Liver (tissue), 9 donors: ENCODE data around the gene IFNA5. TPM values are rescaled to one million over a fixed set of nuclear protein-coding genes. Genes with fewer than 3 reads are reported as not detected.

ENCODE experiments used
- DNase-seq: peaks from one replicate; pipeline ENCODE4 v3.0.0-alpha.2; 2017; ENCODE audit warnings: low spot score
- H3K27ac ChIP-seq, 2 donors: one replicate each; pipeline ENCODE4 v1.7.0; 2013; ENCODE audit warnings: inconsistent platforms in 2 of 2, low read length in 2 of 2, control low read depth in 1 of 2, low read depth in 1 of 2, mild to moderate bottlenecking in 1 of 2
- H3K27me3 ChIP-seq, 4 donors: one replicate each; pipeline versions ENCODE4 v1.6.1 to v1.7.0; 2013; ENCODE audit warnings: low read length in 3 of 4, inconsistent platforms in 1 of 4, mild to moderate bottlenecking in 1 of 4, moderate library complexity in 1 of 4; ENCODE audit not compliant: control insufficient read depth in 4 of 4, insufficient read depth in 4 of 4
- H3K36me3 ChIP-seq, 4 donors: one replicate each; pipeline versions ENCODE4 v1.6.1 to v1.7.0; 2013; ENCODE audit warnings: low read length in 3 of 4, mild to moderate bottlenecking in 3 of 4, low read depth in 1 of 4, moderate library complexity in 1 of 4; ENCODE audit not compliant: control insufficient read depth in 4 of 4, insufficient read depth in 3 of 4
- H3K4me1 ChIP-seq, 4 donors: one replicate each; pipeline versions ENCODE4 v1.6.1 to v1.7.0; 2013; ENCODE audit warnings: low read length in 3 of 4, mild to moderate bottlenecking in 3 of 4, moderate library complexity in 1 of 4; ENCODE audit not compliant: control insufficient read depth in 4 of 4, insufficient read depth in 4 of 4
- H3K4me3 ChIP-seq, 3 donors: one replicate each; pipeline versions ENCODE4 v1.6.1 to v1.7.0; 2013; ENCODE audit warnings: low read length in 3 of 3, control low read depth in 1 of 3, low read depth in 1 of 3, mild to moderate bottlenecking in 1 of 3
- H3K9ac ChIP-seq, 2 donors: one replicate each; pipeline ENCODE4 v1.7.0; 2013; ENCODE audit warnings: low read length in 2 of 2, mild to moderate bottlenecking in 2 of 2, moderate library complexity in 2 of 2, control low read depth in 1 of 2, low read depth in 1 of 2
- H3K9me3 ChIP-seq, 4 donors: one replicate each; pipeline versions ENCODE4 v1.6.1 to v1.7.0; 2013; ENCODE audit warnings: low read length in 3 of 4; ENCODE audit not compliant: control insufficient read depth in 4 of 4
- EGR1 ChIP-seq, 2 donors: IDR thresholded peaks; 2 replicates each; pipeline ENCODE4 v1.6.1; 2016 to 2018; ENCODE audit warnings: antibody characterized with exemption in 2 of 2, low read depth in 2 of 2
- FOXA1 ChIP-seq: IDR thresholded peaks from 2 replicates; pipeline ENCODE4 v1.6.1; 2016; ENCODE audit warnings: antibody characterized with exemption
- FOXA2 ChIP-seq: IDR thresholded peaks from 2 replicates; pipeline ENCODE4 v1.6.1; 2016; ENCODE audit warnings: antibody characterized with exemption
- HNF4A ChIP-seq, 2 donors: conservative IDR thresholded peaks; 2 replicates each; pipeline ENCODE4 v1.6.1; 2016; ENCODE audit warnings: antibody characterized with exemption in 2 of 2, mild to moderate bottlenecking in 2 of 2
- NR2F2 ChIP-seq: IDR thresholded peaks from 2 replicates; pipeline ENCODE4 v1.6.1; 2016; ENCODE audit warnings: antibody characterized with exemption
- RAD21 ChIP-seq, 2 donors: IDR thresholded peaks; 2 replicates each; pipeline ENCODE4 v1.6.1; 2016; ENCODE audit warnings: antibody characterized with exemption in 2 of 2, mild to moderate bottlenecking in 2 of 2
- SP1 ChIP-seq: IDR thresholded peaks from 2 replicates; pipeline ENCODE4 v1.6.1; 2018; ENCODE audit warnings: antibody characterized with exemption, mild to moderate bottlenecking
- TAF1 ChIP-seq: conservative IDR thresholded peaks from 2 replicates; pipeline ENCODE4 v1.6.1; 2016; ENCODE audit warnings: antibody characterized with exemption, mild to moderate bottlenecking
- YY1 ChIP-seq: IDR thresholded peaks from 2 replicates; pipeline ENCODE4 v1.6.1; 2016; ENCODE audit warnings: antibody characterized with exemption, mild to moderate bottlenecking
- WGBS: extraction: QIAGEN DNeasy Blood & Tissue Kit; methylation state at CpG from one replicate; pipeline ENCODE4 v1.1.7; 2013; 5-methylcytosine and 5-hydroxymethylcytosine counted together
- polyA plus RNA-seq, 2 donors: library from polyadenylated mRNA; stranded (reverse) in 1 of 2; unstranded in 1 of 2; fragments of 200-250 nt in 1 of 2; fragments of >200 nt in 1 of 2; fragmentation: Nextera tagmentation in 1 of 2; extraction: Ambion mirVana in 1 of 2; gene quantifications; one replicate each; pipeline versions ENCODE4 v1.2.1 to v1.2.3, GENCODE V29; 2013 to 2015
- total RNA-seq, 2 donors: library from RNA; depleted of rRNA; stranded (reverse); fragments of >200 nt; gene quantifications; one replicate each; pipeline ENCODE4 v1.2.3, GENCODE V29; 2014
- TF ChIP-seq, protein P1 (sequence below): fragments of 150-350 bp; IDR thresholded peaks from 2 replicates; pipeline ENCODE4 v1.5.1; 2017; ENCODE audit warnings: improper control_type of control experiment, low read depth, low read length; ENCODE audit not compliant: missing input control
- TF ChIP-seq, protein P2 (sequence below): IDR thresholded peaks from 2 replicates; pipeline ENCODE4 v1.6.1; 2016; ENCODE audit warnings: antibody characterized with exemption
- TF ChIP-seq, protein P3 (sequence below): IDR thresholded peaks from 2 replicates; pipeline ENCODE4 v1.6.1; 2016; ENCODE audit warnings: antibody characterized with exemption, mild to moderate bottlenecking
- TF ChIP-seq, protein P4 (sequence below): IDR thresholded peaks from 2 replicates; pipeline ENCODE4 v1.6.1; 2016; ENCODE audit warnings: antibody characterized with exemption
- donor health status: healthy.
- donor health status: healthy.
- donor health status: healthy.
- donor health status: healthy.
- donor health status: healthy.

IFNA5 gene
- total and polyA plus RNA-seq, 4 donors = 0.25 TPM; not detected in 3

DNA sequence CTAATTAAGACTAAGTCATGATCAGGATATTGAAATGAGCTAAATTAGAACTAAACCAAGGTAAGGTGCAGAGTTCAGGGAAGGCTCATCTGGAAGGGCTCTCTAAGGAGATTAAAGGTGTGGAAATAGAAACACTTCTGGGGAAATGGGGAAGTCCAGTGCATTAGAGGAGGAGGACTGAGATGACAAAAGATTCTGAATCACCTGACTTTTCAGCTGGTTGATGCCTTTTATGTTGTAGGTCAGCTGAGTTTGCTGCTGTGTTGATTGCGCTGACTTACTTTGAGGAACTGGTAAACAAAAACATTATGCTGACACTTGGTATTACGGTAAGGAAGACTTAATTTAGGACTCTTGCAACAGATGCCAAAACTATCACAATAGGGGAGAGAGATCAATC, 23.8 kb downstream of the IFNA5 start (continued):
- TF ChIP-seq, protein P1, sequence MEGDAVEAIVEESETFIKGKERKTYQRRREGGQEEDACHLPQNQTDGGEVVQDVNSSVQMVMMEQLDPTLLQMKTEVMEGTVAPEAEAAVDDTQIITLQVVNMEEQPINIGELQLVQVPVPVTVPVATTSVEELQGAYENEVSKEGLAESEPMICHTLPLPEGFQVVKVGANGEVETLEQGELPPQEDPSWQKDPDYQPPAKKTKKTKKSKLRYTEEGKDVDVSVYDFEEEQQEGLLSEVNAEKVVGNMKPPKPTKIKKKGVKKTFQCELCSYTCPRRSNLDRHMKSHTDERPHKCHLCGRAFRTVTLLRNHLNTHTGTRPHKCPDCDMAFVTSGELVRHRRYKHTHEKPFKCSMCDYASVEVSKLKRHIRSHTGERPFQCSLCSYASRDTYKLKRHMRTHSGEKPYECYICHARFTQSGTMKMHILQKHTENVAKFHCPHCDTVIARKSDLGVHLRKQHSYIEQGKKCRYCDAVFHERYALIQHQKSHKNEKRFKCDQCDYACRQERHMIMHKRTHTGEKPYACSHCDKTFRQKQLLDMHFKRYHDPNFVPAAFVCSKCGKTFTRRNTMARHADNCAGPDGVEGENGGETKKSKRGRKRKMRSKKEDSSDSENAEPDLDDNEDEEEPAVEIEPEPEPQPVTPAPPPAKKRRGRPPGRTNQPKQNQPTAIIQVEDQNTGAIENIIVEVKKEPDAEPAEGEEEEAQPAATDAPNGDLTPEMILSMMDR = no peak

DNA sequence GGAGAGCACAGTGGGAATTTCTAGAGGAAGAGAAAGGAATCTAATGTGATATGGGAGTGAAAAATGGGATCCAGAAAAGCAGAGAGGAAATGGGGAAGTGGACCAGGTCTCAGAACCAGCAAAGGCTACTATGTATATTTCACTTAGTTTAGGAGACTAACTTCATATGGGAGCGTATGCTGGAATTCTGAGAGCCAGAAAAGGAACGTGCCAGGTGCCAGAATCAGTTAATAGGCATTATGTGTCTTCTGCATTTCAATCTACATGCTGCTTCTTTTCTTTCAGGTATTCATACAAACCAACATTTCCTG, 36.8 kb downstream of the IFNA5 start:
- H3K9me3 ChIP-seq = no peaks in the 10 kb centered on the region
- H3K4me3 ChIP-seq = no peak overlapping the region
- no peaks in the 10 kb centered on the region for H3K4me1 ChIP-seq
- TF ChIP-seq FOXA1 (no peak), TAF1 (no peak), HNF4A (conservative IDR thresholded peaks at IDR 0.05) (no peak), SP1 (no peak), NR2F2 (no peak), FOXA2 (no peak), YY1 (no peak)
- TF ChIP-seq, protein P2, sequence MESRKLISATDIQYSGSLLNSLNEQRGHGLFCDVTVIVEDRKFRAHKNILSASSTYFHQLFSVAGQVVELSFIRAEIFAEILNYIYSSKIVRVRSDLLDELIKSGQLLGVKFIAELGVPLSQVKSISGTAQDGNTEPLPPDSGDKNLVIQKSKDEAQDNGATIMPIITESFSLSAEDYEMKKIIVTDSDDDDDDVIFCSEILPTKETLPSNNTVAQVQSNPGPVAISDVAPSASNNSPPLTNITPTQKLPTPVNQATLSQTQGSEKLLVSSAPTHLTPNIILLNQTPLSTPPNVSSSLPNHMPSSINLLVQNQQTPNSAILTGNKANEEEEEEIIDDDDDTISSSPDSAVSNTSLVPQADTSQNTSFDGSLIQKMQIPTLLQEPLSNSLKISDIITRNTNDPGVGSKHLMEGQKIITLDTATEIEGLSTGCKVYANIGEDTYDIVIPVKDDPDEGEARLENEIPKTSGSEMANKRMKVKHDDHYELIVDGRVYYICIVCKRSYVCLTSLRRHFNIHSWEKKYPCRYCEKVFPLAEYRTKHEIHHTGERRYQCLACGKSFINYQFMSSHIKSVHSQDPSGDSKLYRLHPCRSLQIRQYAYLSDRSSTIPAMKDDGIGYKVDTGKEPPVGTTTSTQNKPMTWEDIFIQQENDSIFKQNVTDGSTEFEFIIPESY = no peak
- TF ChIP-seq, protein P3, sequence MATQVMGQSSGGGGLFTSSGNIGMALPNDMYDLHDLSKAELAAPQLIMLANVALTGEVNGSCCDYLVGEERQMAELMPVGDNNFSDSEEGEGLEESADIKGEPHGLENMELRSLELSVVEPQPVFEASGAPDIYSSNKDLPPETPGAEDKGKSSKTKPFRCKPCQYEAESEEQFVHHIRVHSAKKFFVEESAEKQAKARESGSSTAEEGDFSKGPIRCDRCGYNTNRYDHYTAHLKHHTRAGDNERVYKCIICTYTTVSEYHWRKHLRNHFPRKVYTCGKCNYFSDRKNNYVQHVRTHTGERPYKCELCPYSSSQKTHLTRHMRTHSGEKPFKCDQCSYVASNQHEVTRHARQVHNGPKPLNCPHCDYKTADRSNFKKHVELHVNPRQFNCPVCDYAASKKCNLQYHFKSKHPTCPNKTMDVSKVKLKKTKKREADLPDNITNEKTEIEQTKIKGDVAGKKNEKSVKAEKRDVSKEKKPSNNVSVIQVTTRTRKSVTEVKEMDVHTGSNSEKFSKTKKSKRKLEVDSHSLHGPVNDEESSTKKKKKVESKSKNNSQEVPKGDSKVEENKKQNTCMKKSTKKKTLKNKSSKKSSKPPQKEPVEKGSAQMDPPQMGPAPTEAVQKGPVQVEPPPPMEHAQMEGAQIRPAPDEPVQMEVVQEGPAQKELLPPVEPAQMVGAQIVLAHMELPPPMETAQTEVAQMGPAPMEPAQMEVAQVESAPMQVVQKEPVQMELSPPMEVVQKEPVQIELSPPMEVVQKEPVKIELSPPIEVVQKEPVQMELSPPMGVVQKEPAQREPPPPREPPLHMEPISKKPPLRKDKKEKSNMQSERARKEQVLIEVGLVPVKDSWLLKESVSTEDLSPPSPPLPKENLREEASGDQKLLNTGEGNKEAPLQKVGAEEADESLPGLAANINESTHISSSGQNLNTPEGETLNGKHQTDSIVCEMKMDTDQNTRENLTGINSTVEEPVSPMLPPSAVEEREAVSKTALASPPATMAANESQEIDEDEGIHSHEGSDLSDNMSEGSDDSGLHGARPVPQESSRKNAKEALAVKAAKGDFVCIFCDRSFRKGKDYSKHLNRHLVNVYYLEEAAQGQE = no peak
- DNase-seq = no peak
- H3K36me3 ChIP-seq = no peaks in the 10 kb centered on the region
- 42% methylated on average over 2 of the region's 2 CpGs for WGBS
- H3K9ac ChIP-seq = no peak overlapping the region
- peaks cover 0 to 7% (median 0%) of the 10 kb centered on the region in 4 donors for H3K27me3 ChIP-seq
- no peak overlapping the region for H3K27ac ChIP-seq

DNA sequence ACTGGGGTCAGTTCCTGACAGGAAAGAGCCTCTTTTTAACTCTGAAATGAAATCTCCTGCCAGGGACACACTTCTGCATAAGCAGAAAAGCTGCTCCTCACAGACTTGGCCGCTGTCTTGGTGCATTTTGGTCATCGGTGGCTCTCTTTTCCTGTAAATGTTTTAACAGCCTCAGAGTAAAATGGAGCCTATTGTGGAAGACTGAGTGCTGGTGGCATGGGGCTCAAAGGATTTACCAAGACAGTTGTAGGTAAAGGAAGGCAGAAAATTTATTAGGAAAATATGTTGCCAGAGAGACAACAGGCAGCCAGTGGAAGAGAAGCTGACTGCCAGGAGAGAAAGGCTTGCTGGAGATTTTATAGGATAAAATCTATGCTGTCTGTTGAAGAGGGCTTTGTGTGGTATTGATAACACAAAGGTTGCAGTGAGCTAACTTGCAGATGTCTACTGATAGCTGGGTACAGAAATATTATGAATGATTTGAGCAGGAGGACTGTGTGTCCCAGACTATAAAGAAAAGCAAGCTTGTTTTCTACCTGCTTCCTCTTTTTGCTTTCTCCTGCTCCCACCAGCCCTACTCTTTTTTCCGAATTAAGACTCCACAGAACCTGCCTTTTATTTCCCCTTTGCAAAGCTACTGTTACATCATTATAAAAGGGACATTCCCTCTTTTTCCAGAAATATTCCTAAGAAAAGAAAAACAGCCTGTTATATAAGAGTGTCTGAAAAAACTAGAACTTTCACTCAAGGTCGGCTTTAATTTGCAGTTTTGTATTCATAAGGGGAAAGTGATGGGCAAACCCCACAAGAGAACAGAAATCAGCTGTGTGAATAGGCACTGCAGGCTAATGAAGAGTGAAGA, 37.4 kb downstream of the IFNA5 start:
- no peaks in the 10 kb centered on the region for H3K9me3 ChIP-seq
- H3K4me3 ChIP-seq = no peak overlapping the region
- WGBS = 47% methylated on average over 4 of the region's 4 CpGs
- TF ChIP-seq FOXA2 (no peak), EGR1 (IDR thresholded peaks at IDR 0.05; ENCODE audit: low read depth in 2 of 2) (no peak), RAD21 (IDR thresholded peaks at IDR 0.05) (no peak), NR2F2 (no peak), YY1 (no peak), SP1 (no peak)
- TF ChIP-seq, protein P4, sequence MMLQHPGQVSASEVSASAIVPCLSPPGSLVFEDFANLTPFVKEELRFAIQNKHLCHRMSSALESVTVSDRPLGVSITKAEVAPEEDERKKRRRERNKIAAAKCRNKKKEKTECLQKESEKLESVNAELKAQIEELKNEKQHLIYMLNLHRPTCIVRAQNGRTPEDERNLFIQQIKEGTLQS = no peak
- TF ChIP-seq, protein P3 = no peak
- no peak overlapping the region for H3K9ac ChIP-seq
- DNase-seq = no peak
- H3K36me3 ChIP-seq = no peaks in the 10 kb centered on the region
- no peaks in the 10 kb centered on the region for H3K4me1 ChIP-seq
- H3K27ac ChIP-seq = no peak overlapping the region
- H3K27me3 ChIP-seq = peaks cover 0 to 7% (median 0%) of the 10 kb centered on the region in 4 donors
